ENCODE measurements around the gene SERPINA7.

The SERPINA7 gene

GRCh38 chrX:106036716-106037115 is 1.8 kb downstream of the SERPINA7 start:
- no peak overlapping the region for H3K4me3 ChIP-seq
- no peak for TF ChIP-seq CTCF (IDR thresholded peaks at IDR 0.05)
- H3K27ac ChIP-seq, result no peak overlapping the region
- no peak for DNase-seq (ENCODE audit: low spot score)

GRCh38 chrX:106035064-106035463 is 3.5 kb downstream of the SERPINA7 start:
- no peak for TF ChIP-seq CTCF (IDR thresholded peaks at IDR 0.05)
- H3K27ac ChIP-seq, result no peak overlapping the region
- H3K4me3 ChIP-seq, result no peak overlapping the region
- no peak for DNase-seq (ENCODE audit: low spot score)

- no peak overlapping the region for H3K27ac ChIP-seq
- no peak for TF ChIP-seq CTCF (IDR thresholded peaks at IDR 0.05)
- DNase-seq (ENCODE audit: low spot score), result no peak
- no peak overlapping the region for H3K4me3 ChIP-seq
Observed at GRCh38 chrX:106023947-106024346, 14.6 kb downstream of the SERPINA7 start.

- no peak overlapping the region for H3K27ac ChIP-seq
- no peak overlapping the region for H3K4me3 ChIP-seq
- TF ChIP-seq CTCF (IDR thresholded peaks at IDR 0.05), result no peak
- DNase-seq (ENCODE audit: low spot score), result no peak
Observed at GRCh38 chrX:106022238-106022637, 16.3 kb downstream of the SERPINA7 start.

GRCh38 chrX:106014119-106014775 is 24.3 kb downstream of the SERPINA7 start:
- DNase-seq (ENCODE audit: low spot score), result no peak
- no peak overlapping the region for H3K27ac ChIP-seq
- TF ChIP-seq CTCF (IDR thresholded peaks at IDR 0.05), result no peak
- no peak overlapping the region for H3K4me3 ChIP-seq

- DNase-seq (ENCODE audit: low spot score), result no peak
- H3K4me3 ChIP-seq, result no peak overlapping the region
- no peak overlapping the region for H3K27ac ChIP-seq
- no peak for TF ChIP-seq CTCF (IDR thresholded peaks at IDR 0.05)
Observed at GRCh38 chrX:106009145-106009544, 29.4 kb downstream of the SERPINA7 start.

GRCh38 chrX:106007815-106008214 is 30.7 kb downstream of the SERPINA7 start:
- TF ChIP-seq CTCF (IDR thresholded peaks at IDR 0.05), result no peak
- DNase-seq (ENCODE audit: low spot score), result no peak
- no peak overlapping the region for H3K4me3 ChIP-seq
- H3K27ac ChIP-seq, result no peak overlapping the region
